ENCODE measurements around the gene CLSTN3. TPM values are rescaled to one million over a fixed set of nuclear protein-coding genes. Genes with fewer than 3 reads are reported as not detected.

Gene CLSTN3
- total and polyA plus RNA-seq, 4 donors: 30.8 to 74.2 (median 37.0) TPM

DNA sequence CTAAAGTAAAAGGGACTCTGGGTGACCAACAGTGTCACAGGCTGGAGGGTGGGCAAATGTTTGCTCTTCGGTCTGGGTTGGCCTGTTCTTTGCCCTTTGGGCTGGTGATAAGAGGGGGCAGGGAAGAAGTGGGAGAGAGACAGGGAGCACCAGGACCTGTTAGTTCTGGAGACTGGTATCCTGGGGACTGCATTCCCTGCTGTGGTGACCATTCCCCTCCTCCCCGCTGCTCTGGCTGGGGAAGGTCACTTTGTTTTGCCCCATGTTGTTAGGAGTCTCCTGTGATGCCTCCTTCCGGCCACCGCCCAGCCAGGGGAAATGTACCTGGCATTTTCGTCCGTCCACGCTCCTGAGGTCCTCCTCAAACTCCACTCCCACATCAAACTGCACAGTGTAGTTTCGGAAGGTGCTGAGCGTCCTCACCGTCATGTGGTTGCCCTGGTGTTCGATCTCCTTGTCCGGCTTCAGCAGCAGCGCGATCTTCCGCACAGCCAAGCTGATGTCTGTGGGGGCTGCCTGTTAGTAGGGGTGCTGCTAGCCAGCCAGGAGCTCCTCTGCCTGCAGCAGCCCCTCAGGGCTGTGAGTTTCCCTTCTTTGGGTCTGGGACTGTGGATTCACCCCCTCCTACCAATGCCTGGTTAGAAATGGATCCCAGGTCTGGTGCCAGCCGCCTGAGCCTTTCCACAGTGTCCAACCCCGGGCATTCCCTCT lies 2.1 kb upstream of the CLSTN3 start:
- Histone ChIP-seq H3K27ac (ENCODE audit: low read depth in 1 of 2, low read length in 1 of 2) (no peak overlapping the region), H3K9ac (ENCODE audit: insufficient read depth in 1 of 2, low read length in 2 of 2) (no peak overlapping the region), H3K9me3 (ENCODE audit: control insufficient read depth in 4 of 4, insufficient read depth in 3 of 4, low read length in 3 of 4) (no peaks in the 10 kb centered on the region), H3K36me3 (ENCODE audit: control insufficient read depth in 4 of 4, insufficient read depth in 4 of 4, low read length in 4 of 4) (no peaks in the 10 kb centered on the region), H3K27me3 (ENCODE audit: control insufficient read depth in 3 of 3, insufficient read depth in 3 of 3, low read length in 2 of 3) (peaks cover 0 to 3% (median 2%) of the 10 kb centered on the region in 3 donors), H3K4me1 (ENCODE audit: control insufficient read depth in 5 of 5, insufficient read depth in 5 of 5, low read length in 5 of 5) (peaks cover 0 to 24% (median 21%) of the 10 kb centered on the region in 5 donors), H3K4me3 (no peak overlapping the region)
- TF ChIP-seq, protein P1, sequence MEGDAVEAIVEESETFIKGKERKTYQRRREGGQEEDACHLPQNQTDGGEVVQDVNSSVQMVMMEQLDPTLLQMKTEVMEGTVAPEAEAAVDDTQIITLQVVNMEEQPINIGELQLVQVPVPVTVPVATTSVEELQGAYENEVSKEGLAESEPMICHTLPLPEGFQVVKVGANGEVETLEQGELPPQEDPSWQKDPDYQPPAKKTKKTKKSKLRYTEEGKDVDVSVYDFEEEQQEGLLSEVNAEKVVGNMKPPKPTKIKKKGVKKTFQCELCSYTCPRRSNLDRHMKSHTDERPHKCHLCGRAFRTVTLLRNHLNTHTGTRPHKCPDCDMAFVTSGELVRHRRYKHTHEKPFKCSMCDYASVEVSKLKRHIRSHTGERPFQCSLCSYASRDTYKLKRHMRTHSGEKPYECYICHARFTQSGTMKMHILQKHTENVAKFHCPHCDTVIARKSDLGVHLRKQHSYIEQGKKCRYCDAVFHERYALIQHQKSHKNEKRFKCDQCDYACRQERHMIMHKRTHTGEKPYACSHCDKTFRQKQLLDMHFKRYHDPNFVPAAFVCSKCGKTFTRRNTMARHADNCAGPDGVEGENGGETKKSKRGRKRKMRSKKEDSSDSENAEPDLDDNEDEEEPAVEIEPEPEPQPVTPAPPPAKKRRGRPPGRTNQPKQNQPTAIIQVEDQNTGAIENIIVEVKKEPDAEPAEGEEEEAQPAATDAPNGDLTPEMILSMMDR (IDR thresholded peaks at IDR 0.05; ENCODE audit: control extremely low read depth, extremely low read depth): no peak
- WGBS, 2 donors: 81 to 89% methylated on average over 17 of the region's 17 CpGs
- no peak for DNase-seq
- no peak for ATAC-seq (ENCODE audit: insufficient read depth, low FRiP score)

DNA sequence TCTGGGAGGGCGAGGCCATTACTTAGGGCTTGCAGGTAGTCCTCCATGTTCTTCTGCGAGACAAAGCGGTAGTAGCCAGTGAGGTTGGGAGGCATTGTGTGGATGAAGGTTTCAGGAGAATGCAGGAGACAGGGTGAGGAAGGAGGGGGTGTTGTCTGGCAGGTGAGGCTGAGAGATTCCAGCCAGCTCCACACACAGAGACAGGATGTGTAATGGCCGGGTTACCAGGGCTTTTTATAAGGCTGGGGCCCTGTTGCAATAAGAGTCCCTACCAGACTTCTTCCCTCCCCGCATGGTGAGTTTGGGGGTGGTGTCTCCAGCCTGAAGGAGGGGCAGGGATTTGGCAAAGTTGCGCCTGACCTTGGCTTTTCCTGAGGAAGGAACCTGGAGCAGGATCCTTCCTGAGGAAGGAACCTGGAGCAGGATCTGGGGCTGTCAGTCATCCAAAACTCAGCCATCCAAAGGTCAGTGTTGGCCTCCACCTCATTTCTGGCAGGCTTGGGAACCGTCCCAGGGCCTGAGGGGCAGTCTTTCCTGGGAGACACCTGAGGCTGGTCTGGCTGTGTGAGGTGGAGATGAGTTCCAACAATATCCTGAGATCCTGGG lies 1.4 kb upstream of the CLSTN3 start, which contains the start of gene RBP5:
RBP5 (minus strand) TSS at position 209 of the 606 bp plus-strand sequence; CDS start at position 95, 114 bp downstream.
- H3K4me3 ChIP-seq: peak within 1 kb of the TSS; percentile 33
- 62 to 68% methylated on average over 7 of the region's 7 CpGs for WGBS, 2 donors
- peak within 1 kb of the TSS in 1 of 2 donors; percentile 48 for H3K27ac ChIP-seq (ENCODE audit: low read depth in 1 of 2, low read length in 1 of 2)
- H3K9ac ChIP-seq (ENCODE audit: insufficient read depth in 1 of 2, low read length in 2 of 2): peak within 1 kb of the TSS; percentile 63 to 66
- DNase-seq (no peak), ATAC-seq (ENCODE audit: insufficient read depth, low FRiP score) (no peak)
- TF ChIP-seq, protein P1 (IDR thresholded peaks at IDR 0.05; ENCODE audit: control extremely low read depth, extremely low read depth): no peak
- peaks cover 0 to 3% (median 2%) of the 10 kb centered on the region in 3 donors for H3K27me3 ChIP-seq (ENCODE audit: control insufficient read depth in 3 of 3, insufficient read depth in 3 of 3, low read length in 2 of 3)
- H3K9me3 ChIP-seq (ENCODE audit: control insufficient read depth in 4 of 4, insufficient read depth in 3 of 4, low read length in 3 of 4): no peaks in the 10 kb centered on the region
- peaks cover 0 to 21% (median 18%) of the 10 kb centered on the region in 5 donors for H3K4me1 ChIP-seq (ENCODE audit: control insufficient read depth in 5 of 5, insufficient read depth in 5 of 5, low read length in 5 of 5)
- peaks cover 0 to 3% (median 0%) of the 10 kb centered on the region in 4 donors for H3K36me3 ChIP-seq (ENCODE audit: control insufficient read depth in 4 of 4, insufficient read depth in 4 of 4, low read length in 4 of 4)

DNA sequence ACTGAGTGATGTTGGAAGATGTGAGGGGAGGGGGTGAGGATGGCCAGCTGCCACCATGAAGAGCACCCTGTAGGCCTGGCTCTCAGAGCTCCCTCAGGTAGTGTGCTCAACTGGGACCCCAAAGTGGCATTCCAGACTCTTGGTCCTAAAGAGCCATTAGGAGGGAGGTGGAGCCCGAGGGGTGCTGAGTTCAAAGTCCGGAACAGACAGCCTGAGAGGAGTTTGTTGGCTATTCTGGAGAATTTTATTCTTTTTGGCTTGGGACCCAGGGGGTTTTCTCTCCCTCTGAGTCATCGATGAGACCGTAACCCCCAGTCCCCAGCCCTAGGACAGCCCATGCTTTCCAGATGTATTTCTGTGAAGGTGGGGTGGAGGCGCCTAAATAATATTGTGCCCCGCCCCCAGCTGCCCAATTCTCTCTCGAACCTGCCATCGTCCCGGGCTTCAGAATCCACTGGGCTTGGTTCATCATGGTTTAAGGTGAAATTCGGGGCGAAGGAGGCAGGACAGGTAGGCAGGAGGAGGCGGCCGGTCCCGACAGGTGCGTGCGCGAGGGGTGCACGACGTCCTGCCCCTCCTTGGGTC lies 792 bp upstream of the CLSTN3 start:
- Histone ChIP-seq H3K27ac (ENCODE audit: low read depth in 1 of 2, low read length in 1 of 2) (peak overlapping the region in 1 of 2 donors; percentile 48), H3K27me3 (ENCODE audit: control insufficient read depth in 3 of 3, insufficient read depth in 3 of 3, low read length in 2 of 3) (peaks cover 0 to 3% (median 2%) of the 10 kb centered on the region in 3 donors), H3K4me1 (ENCODE audit: control insufficient read depth in 5 of 5, insufficient read depth in 5 of 5, low read length in 5 of 5) (peaks cover 0 to 21% (median 17%) of the 10 kb centered on the region in 5 donors), H3K4me3 (peak overlapping the region; percentile 33), H3K9ac (ENCODE audit: insufficient read depth in 1 of 2, low read length in 2 of 2) (peak overlapping the region; percentile 63 to 66), H3K9me3 (ENCODE audit: control insufficient read depth in 4 of 4, insufficient read depth in 3 of 4, low read length in 3 of 4) (no peaks in the 10 kb centered on the region), H3K36me3 (ENCODE audit: control insufficient read depth in 4 of 4, insufficient read depth in 4 of 4, low read length in 4 of 4) (peaks cover 0 to 4% (median 2%) of the 10 kb centered on the region in 4 donors)
- DNase-seq (no peak), ATAC-seq (ENCODE audit: insufficient read depth, low FRiP score) (no peak)
- TF ChIP-seq, protein P1 (IDR thresholded peaks at IDR 0.05; ENCODE audit: control extremely low read depth, extremely low read depth): no peak
- 6 to 10% methylated on average over 19 of the region's 19 CpGs for WGBS, 2 donors

Measured in lung (tissue), 12 donors.